ENCODE measurements around the gene PSMD12.
"Not testable (repeated sequence)": the region's sequence is repeated elsewhere in the genome, so short reads cannot be mapped to it uniquely, and the experiment has no call there.

The PSMD12 gene

GRCh38 chr17:67366193-67367157 lies at the start of gene PSMD12:
TSS of gene PSMD12 (minus strand) at chr17:67366577. CDS start at chr17:67366519, 58 bp downstream.
- Mint-ChIP-seq H3K4me3 (peak within 1 kb of the TSS; percentile 83 to 93), H3K9me3 (no peaks in the 10 kb centered on the region), H3K27me3 (no peaks in the 10 kb centered on the region), H3K27ac (peak within 1 kb of the TSS; percentile 97 to 100), H3K4me1 (peaks cover 42% of the 10 kb centered on the region)
- ATAC-seq, result peak; percentile 95
- DNase-seq, result peak; percentile 94

GRCh38 chr17:67415291-67415690 lies 48.9 kb upstream of the PSMD12 start:
- ATAC-seq (no peak), DNase-seq (no peak)
- H3K4me1 Mint-ChIP-seq, result peaks cover 76% of the 10 kb centered on the region
- H3K27ac Mint-ChIP-seq, result no peak overlapping the region
- peaks cover 0 to 6% of the 10 kb centered on the region in 2 donors for H3K9me3 Mint-ChIP-seq
- no peak overlapping the region for H3K4me3 Mint-ChIP-seq
- no peaks in the 10 kb centered on the region for H3K27me3 Mint-ChIP-seq

GRCh38 chr17:67414559-67414958 lies 48.2 kb upstream of the PSMD12 start:
- Mint-ChIP-seq H3K27ac (no peak overlapping the region), H3K9me3 (peaks cover 0 to 6% of the 10 kb centered on the region in 2 donors)
- ATAC-seq, result no peak

GRCh38 chr17:67414130-67414529 lies 47.8 kb upstream of the PSMD12 start:
- peaks cover 0 to 6% of the 10 kb centered on the region in 2 donors for H3K9me3 Mint-ChIP-seq

More at GRCh38 chr17:67414559-67414958, 48.2 kb upstream of the PSMD12 start:
- Mint-ChIP-seq H3K4me1 (peaks cover 72% of the 10 kb centered on the region), H3K4me3 (no peak overlapping the region), H3K27me3 (no peaks in the 10 kb centered on the region)
- DNase-seq, result no peak

GRCh38 chr17:67413388-67413787 lies 47.0 kb upstream of the PSMD12 start:
- Mint-ChIP-seq H3K27me3 (no peaks in the 10 kb centered on the region), H3K27ac (peak overlapping the region in 1 of 2 donors; percentile 29), H3K4me3 (no peak overlapping the region), H3K4me1 (peaks cover 67% of the 10 kb centered on the region), H3K9me3 (peaks cover 0 to 6% of the 10 kb centered on the region in 2 donors)
- ATAC-seq (no peak), DNase-seq (no peak)

More at GRCh38 chr17:67414130-67414529, 47.8 kb upstream of the PSMD12 start:
- no peak overlapping the region for H3K27ac Mint-ChIP-seq
- DNase-seq (no peak), ATAC-seq (no peak)
- H3K4me1 Mint-ChIP-seq, result peaks cover 69% of the 10 kb centered on the region
- no peak overlapping the region for H3K4me3 Mint-ChIP-seq
- H3K27me3 Mint-ChIP-seq, result no peaks in the 10 kb centered on the region

- H3K4me1 Mint-ChIP-seq, result peaks cover 67% of the 10 kb centered on the region
- H3K4me3 Mint-ChIP-seq, result no peak overlapping the region
- no peaks in the 10 kb centered on the region for H3K27me3 Mint-ChIP-seq
- no peak for ATAC-seq
- no peak for DNase-seq
- H3K27ac Mint-ChIP-seq, result peak overlapping the region in 1 of 2 donors; percentile 29
- H3K9me3 Mint-ChIP-seq, result peaks cover 0 to 6% of the 10 kb centered on the region in 2 donors
Observed at GRCh38 chr17:67412941-67413340, 46.6 kb upstream of the PSMD12 start.

GRCh38 chr17:67412032-67412431 lies 45.7 kb upstream of the PSMD12 start:
- no peaks in the 10 kb centered on the region for H3K27me3 Mint-ChIP-seq
- no peak overlapping the region for H3K27ac Mint-ChIP-seq
- peaks cover 0 to 6% of the 10 kb centered on the region in 2 donors for H3K9me3 Mint-ChIP-seq
- DNase-seq, result no peak
- no peak for ATAC-seq
- peaks cover 68% of the 10 kb centered on the region for H3K4me1 Mint-ChIP-seq
- H3K4me3 Mint-ChIP-seq, result no peak overlapping the region

GRCh38 chr17:67411397-67411796 lies 45.0 kb upstream of the PSMD12 start:
- peaks cover 0 to 6% of the 10 kb centered on the region in 2 donors for H3K9me3 Mint-ChIP-seq
- DNase-seq (no peak), ATAC-seq (no peak)
- no peak overlapping the region for H3K4me3 Mint-ChIP-seq
- peak overlapping the region in 1 of 2 donors; percentile 64 for H3K27ac Mint-ChIP-seq
- H3K27me3 Mint-ChIP-seq, result no peaks in the 10 kb centered on the region
- peaks cover 75% of the 10 kb centered on the region for H3K4me1 Mint-ChIP-seq

GRCh38 chr17:67408455-67408830 lies 42.1 kb upstream of the PSMD12 start:
- not testable (repeated sequence) for ATAC-seq, H3K27me3 Mint-ChIP-seq, H3K27ac Mint-ChIP-seq, H3K9me3 Mint-ChIP-seq, DNase-seq
- peaks cover 72% of the 10 kb centered on the region for H3K4me1 Mint-ChIP-seq
- peak overlapping the region in 1 of 2 donors; percentile 35 for H3K4me3 Mint-ChIP-seq

GRCh38 chr17:67403483-67403882 lies 37.1 kb upstream of the PSMD12 start:
- H3K4me1 Mint-ChIP-seq, result peaks cover 82% of the 10 kb centered on the region
- no peaks in the 10 kb centered on the region for H3K9me3 Mint-ChIP-seq
- ATAC-seq (no peak), DNase-seq (no peak)
- H3K27me3 Mint-ChIP-seq, result no peaks in the 10 kb centered on the region
- H3K27ac Mint-ChIP-seq, result no peak overlapping the region
- H3K4me3 Mint-ChIP-seq, result no peak overlapping the region

GRCh38 chr17:67403065-67403464 lies 36.7 kb upstream of the PSMD12 start:
- no peaks in the 10 kb centered on the region for H3K9me3 Mint-ChIP-seq
- no peak for DNase-seq
- peak overlapping the region; percentile 96 for H3K27ac Mint-ChIP-seq
- no peaks in the 10 kb centered on the region for H3K27me3 Mint-ChIP-seq
- ATAC-seq, result no peak
- H3K4me3 Mint-ChIP-seq, result peak overlapping the region; percentile 74 to 83
- H3K4me1 Mint-ChIP-seq, result peaks cover 82% of the 10 kb centered on the region

- peak overlapping the region; percentile 96 for H3K27ac Mint-ChIP-seq
- peaks cover 79% of the 10 kb centered on the region for H3K4me1 Mint-ChIP-seq
- H3K27me3 Mint-ChIP-seq, result no peaks in the 10 kb centered on the region
- H3K9me3 Mint-ChIP-seq, result no peaks in the 10 kb centered on the region
- H3K4me3 Mint-ChIP-seq, result peak overlapping the region; percentile 74 to 83
- ATAC-seq (peak; percentile 63), DNase-seq (no peak)
Observed at GRCh38 chr17:67401598-67402504, 35.5 kb upstream of the PSMD12 start.

GRCh38 chr17:67401106-67401505 lies 34.7 kb upstream of the PSMD12 start:
- peak overlapping the region; percentile 74 to 83 for H3K4me3 Mint-ChIP-seq
- ATAC-seq (no peak), DNase-seq (no peak)
- peaks cover 71% of the 10 kb centered on the region for H3K4me1 Mint-ChIP-seq
- peak overlapping the region; percentile 86 to 96 for H3K27ac Mint-ChIP-seq
- no peaks in the 10 kb centered on the region for H3K27me3 Mint-ChIP-seq
- H3K9me3 Mint-ChIP-seq, result no peaks in the 10 kb centered on the region

- Mint-ChIP-seq H3K4me1 (peaks cover 71% of the 10 kb centered on the region), H3K9me3 (no peaks in the 10 kb centered on the region), H3K27me3 (no peaks in the 10 kb centered on the region), H3K4me3 (peak overlapping the region; percentile 74 to 83), H3K27ac (peak overlapping the region; percentile 96 to 97)
- ATAC-seq (peak; percentile 34), DNase-seq (no peak)
Observed at GRCh38 chr17:67400193-67400592, 33.8 kb upstream of the PSMD12 start.

- ATAC-seq, result peak; percentile 33
- Mint-ChIP-seq H3K4me1 (peaks cover 75% of the 10 kb centered on the region), H3K9me3 (no peaks in the 10 kb centered on the region), H3K27ac (peak overlapping the region; percentile 89 to 97), H3K4me3 (peak overlapping the region; percentile 74 to 83), H3K27me3 (no peaks in the 10 kb centered on the region)
- DNase-seq, result no peak
Observed at GRCh38 chr17:67399676-67400075, 33.3 kb upstream of the PSMD12 start.
